K562 (cell line): ENCODE results near the gene COL1A2. TPM values are rescaled to one million over a fixed set of nuclear protein-coding genes. Genes with fewer than 3 reads are reported as not detected.

ENCODE experiments used
- ARHGAP35 ChIP-seq: fragments of 450-650 bp; IDR thresholded peaks from 2 replicates; pipeline ENCODE4 v1.6.1; 2018; ENCODE audit not compliant: partially characterized antibody
- PHB2 ChIP-seq: fragments of 450-650 bp; IDR thresholded peaks from 2 replicates; pipeline ENCODE4 v1.6.1; 2017; ENCODE audit warnings: low read depth
- POLR3A ChIP-seq: IDR thresholded peaks from 2 replicates; pipeline ENCODE4 v1.6.1; 2011; ENCODE audit warnings: borderline replicate concordance, mild to moderate bottlenecking, moderate library complexity; ENCODE audit not compliant: insufficient read length, insufficient read depth; ENCODE audit errors: extremely low read depth
- POU5F1 ChIP-seq: fragments of 150-350 bp; IDR thresholded peaks from 2 replicates; pipeline ENCODE4 v1.6.1; 2014; ENCODE audit warnings: borderline replicate concordance, low read length, low read depth, mild to moderate bottlenecking; ENCODE audit not compliant: partially characterized antibody
- PRPF4 ChIP-seq: fragments of 200-400 bp; formaldehyde crosslinking; IDR thresholded peaks from one replicate; pipeline ENCODE4 v1.6.1; 2017; ENCODE audit warnings: low read length, low read depth, mild to moderate bottlenecking; ENCODE audit not compliant: insufficient read depth, poor library complexity, severe bottlenecking
- SP2 ChIP-seq: IDR thresholded peaks from 2 replicates; pipeline ENCODE4 v1.6.1; 2011; ENCODE audit warnings: mild to moderate bottlenecking, low read depth, low read length, moderate library complexity; ENCODE audit not compliant: poor library complexity, severe bottlenecking; ENCODE audit errors: extremely low read depth
- SPI1 ChIP-seq: IDR thresholded peaks from 2 replicates; pipeline ENCODE4 v1.6.1; 2011; ENCODE audit warnings: low read depth, low read length, control low read depth, borderline replicate concordance
- ZNF140 ChIP-seq: fragments of 250-450 bp; sonication (Bioruptor Pico); IDR thresholded peaks from 2 replicates; pipeline ENCODE4 v1.8.0; 2021; ENCODE audit warnings: moderate library complexity, mild to moderate bottlenecking, inconsistent platforms
- ZNF175 ChIP-seq: fragments of 200-800 bp; sonication (Bioruptor generic); IDR thresholded peaks from 2 replicates; pipeline ENCODE4 v1.6.1; 2016; ENCODE audit warnings: low read depth, mild to moderate bottlenecking, missing genetic modification characterization, missing compliant biosample characterization
- polyA plus RNA-seq, 8 experiments: library from polyadenylated mRNA; depleted of rRNA in 4 of 8; stranded (reverse) in 5 of 8; unstranded in 3 of 8; fragments of >200 nt; fragmentation: Nextera tagmentation in 2 of 8; fragmentation: Illumina TruSeq in 1 of 8; extraction: Ambion mirVana in 2 of 8; extraction: Trizol in 1 of 8; gene quantifications; 2 replicates each; pipeline versions ENCODE4 v1.2.1 to v1.2.3, GENCODE V29; 2011 to 2014; ENCODE audit warnings: inconsistent platforms in 1 of 8, missing spikeins in 1 of 8
- total RNA-seq, 7 experiments: library from RNA; depleted of rRNA in 6 of 7; stranded (reverse); fragments of >200 nt in 6 of 7; fragmentation: Illumina TruSeq in 2 of 7; extraction: Trizol in 2 of 7; gene quantifications; 2 replicates each; pipeline versions ENCODE4 v1.2.1 to v1.2.3, GENCODE V29; 2011 to 2021; ENCODE audit warnings: low replicate concordance in 1 of 7
- TF ChIP-seq, protein P1 (sequence below): fragments of 250-450 bp; sonication (Bioruptor Pico); IDR thresholded peaks from 2 replicates; pipeline ENCODE4 v1.8.0; 2022; ENCODE audit warnings: inconsistent platforms
- TF ChIP-seq, protein P2 (sequence below): fragments of 250-450 bp; sonication (Bioruptor Pico); IDR thresholded peaks from 2 replicates; pipeline ENCODE4 v1.4.0; 2020; ENCODE audit warnings: mild to moderate bottlenecking, moderate library complexity
- TF ChIP-seq, protein P3 (sequence below): fragments of 200-800 bp; sonication (Bioruptor generic); IDR thresholded peaks from 2 replicates; pipeline ENCODE4 v1.6.1; 2017; ENCODE audit warnings: missing genetic modification characterization, missing compliant biosample characterization

Gene COL1A2
- total and polyA plus RNA-seq, 9 of the 15 experiments (the other 6 are each of a cell fraction or from before 2014, with no cell fraction given) = 0.94 to 11.6 (median 1.7) TPM

DNA sequence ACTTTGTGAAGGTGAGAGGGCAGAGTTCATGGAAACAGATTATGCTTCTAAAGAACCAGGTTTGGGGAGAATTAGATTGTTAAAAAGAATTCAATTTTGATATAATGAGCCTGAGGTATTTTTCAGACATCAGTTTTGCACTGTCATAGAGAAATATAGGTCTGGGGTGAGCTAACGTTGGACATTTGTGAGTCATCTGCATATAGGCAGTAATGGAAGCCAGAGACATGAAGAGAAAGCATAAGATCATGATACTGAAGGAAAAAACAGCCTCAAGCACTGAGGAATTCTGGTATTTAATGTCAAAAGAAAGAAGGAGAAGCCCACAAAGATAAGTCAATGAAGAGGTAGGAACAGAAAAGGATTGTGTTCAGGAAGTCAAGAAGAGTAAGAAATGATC lies 32.4 kb upstream of the COL1A2 start (continued):
- TF ChIP-seq, protein P1, sequence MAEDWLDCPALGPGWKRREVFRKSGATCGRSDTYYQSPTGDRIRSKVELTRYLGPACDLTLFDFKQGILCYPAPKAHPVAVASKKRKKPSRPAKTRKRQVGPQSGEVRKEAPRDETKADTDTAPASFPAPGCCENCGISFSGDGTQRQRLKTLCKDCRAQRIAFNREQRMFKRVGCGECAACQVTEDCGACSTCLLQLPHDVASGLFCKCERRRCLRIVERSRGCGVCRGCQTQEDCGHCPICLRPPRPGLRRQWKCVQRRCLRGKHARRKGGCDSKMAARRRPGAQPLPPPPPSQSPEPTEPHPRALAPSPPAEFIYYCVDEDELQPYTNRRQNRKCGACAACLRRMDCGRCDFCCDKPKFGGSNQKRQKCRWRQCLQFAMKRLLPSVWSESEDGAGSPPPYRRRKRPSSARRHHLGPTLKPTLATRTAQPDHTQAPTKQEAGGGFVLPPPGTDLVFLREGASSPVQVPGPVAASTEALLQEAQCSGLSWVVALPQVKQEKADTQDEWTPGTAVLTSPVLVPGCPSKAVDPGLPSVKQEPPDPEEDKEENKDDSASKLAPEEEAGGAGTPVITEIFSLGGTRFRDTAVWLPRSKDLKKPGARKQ (CRISPR knock-in tag) = no peak
- TF ChIP-seq ARHGAP35 = no peak
- TF ChIP-seq SP2 = no peak
- TF ChIP-seq ZNF175 (CRISPR knock-in tag) = no peak
- TF ChIP-seq, protein P2, sequence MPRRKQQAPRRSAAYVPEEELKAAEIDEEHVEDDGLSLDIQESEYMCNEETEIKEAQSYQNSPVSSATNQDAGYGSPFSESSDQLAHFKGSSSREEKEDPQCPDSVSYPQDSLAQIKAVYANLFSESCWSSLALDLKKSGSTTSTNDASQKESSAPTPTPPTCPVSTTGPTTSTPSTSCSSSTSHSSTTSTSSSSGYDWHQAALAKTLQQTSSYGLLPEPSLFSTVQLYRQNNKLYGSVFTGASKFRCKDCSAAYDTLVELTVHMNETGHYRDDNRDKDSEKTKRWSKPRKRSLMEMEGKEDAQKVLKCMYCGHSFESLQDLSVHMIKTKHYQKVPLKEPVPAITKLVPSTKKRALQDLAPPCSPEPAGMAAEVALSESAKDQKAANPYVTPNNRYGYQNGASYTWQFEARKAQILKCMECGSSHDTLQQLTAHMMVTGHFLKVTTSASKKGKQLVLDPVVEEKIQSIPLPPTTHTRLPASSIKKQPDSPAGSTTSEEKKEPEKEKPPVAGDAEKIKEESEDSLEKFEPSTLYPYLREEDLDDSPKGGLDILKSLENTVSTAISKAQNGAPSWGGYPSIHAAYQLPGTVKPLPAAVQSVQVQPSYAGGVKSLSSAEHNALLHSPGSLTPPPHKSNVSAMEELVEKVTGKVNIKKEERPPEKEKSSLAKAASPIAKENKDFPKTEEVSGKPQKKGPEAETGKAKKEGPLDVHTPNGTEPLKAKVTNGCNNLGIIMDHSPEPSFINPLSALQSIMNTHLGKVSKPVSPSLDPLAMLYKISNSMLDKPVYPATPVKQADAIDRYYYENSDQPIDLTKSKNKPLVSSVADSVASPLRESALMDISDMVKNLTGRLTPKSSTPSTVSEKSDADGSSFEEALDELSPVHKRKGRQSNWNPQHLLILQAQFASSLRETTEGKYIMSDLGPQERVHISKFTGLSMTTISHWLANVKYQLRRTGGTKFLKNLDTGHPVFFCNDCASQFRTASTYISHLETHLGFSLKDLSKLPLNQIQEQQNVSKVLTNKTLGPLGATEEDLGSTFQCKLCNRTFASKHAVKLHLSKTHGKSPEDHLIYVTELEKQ (CRISPR knock-in tag) = no peak
- TF ChIP-seq SPI1 = no peak
- TF ChIP-seq POU5F1 = no peak
- TF ChIP-seq, protein P3, sequence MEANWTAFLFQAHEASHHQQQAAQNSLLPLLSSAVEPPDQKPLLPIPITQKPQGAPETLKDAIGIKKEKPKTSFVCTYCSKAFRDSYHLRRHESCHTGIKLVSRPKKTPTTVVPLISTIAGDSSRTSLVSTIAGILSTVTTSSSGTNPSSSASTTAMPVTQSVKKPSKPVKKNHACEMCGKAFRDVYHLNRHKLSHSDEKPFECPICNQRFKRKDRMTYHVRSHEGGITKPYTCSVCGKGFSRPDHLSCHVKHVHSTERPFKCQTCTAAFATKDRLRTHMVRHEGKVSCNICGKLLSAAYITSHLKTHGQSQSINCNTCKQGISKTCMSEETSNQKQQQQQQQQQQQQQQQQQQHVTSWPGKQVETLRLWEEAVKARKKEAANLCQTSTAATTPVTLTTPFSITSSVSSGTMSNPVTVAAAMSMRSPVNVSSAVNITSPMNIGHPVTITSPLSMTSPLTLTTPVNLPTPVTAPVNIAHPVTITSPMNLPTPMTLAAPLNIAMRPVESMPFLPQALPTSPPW (CRISPR knock-in tag) = no peak
- TF ChIP-seq PHB2 = no peak
- no peak for TF ChIP-seq POLR3A
- no peak for TF ChIP-seq ZNF140
- TF ChIP-seq PRPF4 = no peak
